ENCODE results near the gene CALR3.
"Not testable (repeated sequence)": the region's sequence is repeated elsewhere in the genome, so short reads cannot be mapped to it uniquely, and the experiment has no call there.

CALR3 gene

GRCh38 chr19:16495982-16496612 lies at the start of gene CALR3, which contains the start of gene C19orf44:
Gene CALR3 (minus strand): TSS chr19:16496167. CDS start chr19:16496129, 38 bp downstream.
Gene C19orf44 (plus strand): TSS chr19:16496394. CDS start chr19:16500793, 4,399 bp downstream.
- intact Hi-C loops (cut with DNase I): loop anchor here (2.0 kb wide), 1 partner anchor 77 kb away; the partner anchor contains the start of gene SLC35E1
- peak; percentile 97 to 100 (median 99) for DNase-seq

GRCh38 chr19:16544473-16545231 lies 48.7 kb upstream of the CALR3 start:
- DNase-seq: no peak

DNA sequence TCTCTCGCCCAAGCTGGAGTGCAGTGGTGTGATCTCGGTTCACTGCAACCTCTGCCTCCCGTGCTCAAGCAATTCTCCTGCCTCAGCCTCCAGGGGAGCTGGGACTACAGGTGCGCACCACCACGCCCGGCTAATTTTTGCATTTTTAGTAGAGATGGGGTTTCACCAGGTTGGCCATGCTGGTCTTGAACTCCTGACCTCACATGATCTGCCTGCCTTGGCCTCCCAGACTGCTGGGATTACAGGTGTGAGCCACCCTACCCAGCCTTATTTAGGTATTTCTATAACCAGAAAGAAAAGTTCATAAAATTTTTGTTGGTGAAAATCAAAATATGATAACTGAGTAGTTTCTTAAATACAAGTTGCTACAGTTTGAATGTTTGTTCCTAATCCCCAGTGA lies 47.8 kb upstream of the CALR3 start:
- intact Hi-C loops (cut with DNase I): loop anchor here (2.0 to 5.0 kb wide), 2 partner anchors 29 to 71 kb away; partner anchors contain the start of genes EPS15L1 and SLC35E1
- not testable (repeated sequence) for DNase-seq

More at GRCh38 chr19:16544473-16545231, 48.7 kb upstream of the CALR3 start:
- intact Hi-C loops (cut with DNase I): loop anchor here (5.0 kb wide), 1 partner anchor 72 kb away; the partner anchor contains the start of gene EPS15L1

GRCh38 chr19:16542910-16543472 lies 47.0 kb upstream of the CALR3 start:
- no peak for DNase-seq
- intact Hi-C loops (cut with DNase I): loop anchor here (2.0 to 5.0 kb wide), 2 partner anchors 30 to 71 kb away; partner anchors contain the start of genes EPS15L1 and SLC35E1

GRCh38 chr19:16542045-16542909 lies 46.3 kb upstream of the CALR3 start, which contains the start of gene CHERP:
Gene CHERP (minus strand): TSS chr19:16542437. CDS start chr19:16542378, 59 bp downstream.
- intact Hi-C loops (cut with DNase I): loop anchor here (2.0 to 5.0 kb wide), 2 partner anchors 31 to 70 kb away; partner anchors contain the start of genes EPS15L1 and SLC35E1
- DNase-seq: peak; percentile 82 to 97 (median 95)

- intact Hi-C loops (cut with DNase I): loop anchor here (2.0 to 5.0 kb wide), 2 partner anchors 31 to 69 kb away; partner anchors contain the start of genes EPS15L1 and SLC35E1
- DNase-seq: peak in 2 of 42 donors; percentile 13 to 17
Measured at GRCh38 chr19:16541526-16542044, 45.6 kb upstream of the CALR3 start.

DNA sequence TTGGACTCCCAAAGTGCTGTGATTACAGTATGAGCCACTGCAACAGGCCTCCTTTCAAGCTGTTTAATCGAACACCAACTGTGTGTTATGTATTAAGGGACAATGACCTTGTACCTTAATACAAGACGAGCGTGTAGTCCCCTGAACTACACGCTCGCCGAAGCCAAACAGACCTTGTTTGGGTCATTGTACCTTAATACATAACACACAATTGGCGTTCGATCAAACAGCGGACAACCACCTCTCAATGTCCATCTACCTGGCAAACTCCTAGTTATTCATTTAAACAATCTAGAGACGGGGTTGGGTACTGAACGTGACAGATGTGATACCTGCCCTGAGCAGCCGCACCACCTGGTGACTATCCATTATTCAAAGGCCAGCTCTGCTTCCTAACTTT lies 45.0 kb upstream of the CALR3 start:
- no peak for DNase-seq

GRCh38 chr19:16537111-16537510 lies 41.1 kb upstream of the CALR3 start:
- DNase-seq: no peak
- intact Hi-C loops (cut with DNase I): no loop called here

More for the DNA sequence above, 45.0 kb upstream of the CALR3 start:
- intact Hi-C loops (cut with DNase I): loop anchor here (5.0 kb wide), 1 partner anchor 69 kb away; the partner anchor contains the start of gene EPS15L1

DNA sequence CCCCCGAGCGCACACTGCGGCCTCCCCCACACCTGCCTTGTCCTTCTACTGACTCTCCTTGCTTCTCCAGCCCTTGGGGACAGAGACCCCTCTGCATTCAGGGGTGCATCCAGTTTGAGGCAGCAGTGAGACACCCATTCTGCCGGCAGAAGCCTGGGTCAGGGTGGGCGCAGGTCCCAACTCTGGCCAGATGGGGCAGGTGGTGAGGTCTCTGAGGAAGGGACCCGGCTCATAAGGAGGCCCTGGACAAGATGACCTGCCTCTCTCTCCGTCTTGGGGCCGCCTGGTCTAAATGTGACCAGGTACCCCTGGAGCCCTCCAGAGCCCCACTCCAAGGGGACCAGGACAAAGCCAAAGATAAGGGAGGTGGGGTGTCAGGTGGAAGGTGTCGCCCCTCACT lies 40.2 kb upstream of the CALR3 start:
- intact Hi-C loops (cut with DNase I): no loop called here
- DNase-seq: no peak

DNA sequence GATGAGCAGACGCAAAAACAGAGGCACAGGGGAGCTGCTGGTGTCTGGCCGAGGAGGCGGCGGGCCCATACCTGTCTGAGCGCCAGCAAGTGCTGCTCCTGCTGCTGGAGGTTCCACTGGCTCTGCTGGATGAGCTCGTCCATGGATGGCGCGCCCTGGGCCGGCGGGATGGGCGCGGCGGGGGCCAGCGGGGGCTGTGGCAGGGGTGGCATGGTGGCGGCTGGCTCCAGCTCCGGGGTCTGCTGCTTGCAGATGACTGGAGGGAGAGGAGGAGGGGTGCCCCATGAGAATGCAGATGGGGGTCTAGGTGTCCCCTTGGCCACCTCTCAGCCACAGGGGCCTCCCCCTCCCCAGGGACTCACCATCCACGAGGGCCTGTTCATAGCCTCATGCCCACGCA lies 39.4 kb upstream of the CALR3 start:
- intact Hi-C loops (cut with DNase I): no loop called here
- no peak for DNase-seq

DNA sequence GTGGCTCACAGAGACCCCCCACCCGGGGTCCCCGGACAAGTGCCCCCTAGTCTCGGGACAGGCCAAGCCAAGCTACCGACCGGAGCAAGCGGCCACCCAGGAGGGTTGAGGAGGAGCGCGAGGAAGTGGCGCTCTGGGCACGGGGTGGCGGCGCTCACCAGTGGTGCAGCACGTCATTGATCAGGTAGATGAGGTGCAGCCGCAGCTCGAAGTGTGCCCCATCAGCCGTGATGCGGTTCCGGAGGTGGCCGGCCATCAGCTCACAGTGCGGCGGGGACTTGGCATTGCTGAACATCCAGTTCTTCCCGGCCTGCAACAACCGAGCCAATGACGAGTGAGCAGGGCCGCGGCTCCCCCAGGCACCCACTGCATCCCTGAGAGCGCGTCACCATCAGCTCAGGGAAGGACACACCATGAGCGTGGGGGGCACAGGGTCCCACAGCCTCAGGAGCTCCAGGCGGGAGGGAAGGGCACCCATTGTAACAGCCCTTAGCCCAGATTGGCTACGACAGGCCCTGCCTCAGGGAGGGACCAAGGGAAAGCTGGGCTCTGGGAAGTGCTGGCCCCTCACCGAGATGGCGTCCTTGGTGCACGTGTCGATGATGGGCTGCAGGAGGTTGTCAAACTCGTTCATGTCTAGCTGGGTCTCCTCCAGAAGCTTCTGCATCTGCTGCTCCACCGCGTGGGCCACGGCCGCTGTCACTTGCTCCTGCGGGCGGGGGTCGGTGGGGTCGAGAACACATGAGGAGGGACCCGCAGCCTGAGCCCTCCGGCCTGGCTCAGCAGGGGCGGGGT lies 36.7 kb upstream of the CALR3 start:
- DNase-seq: no peak
- intact Hi-C loops (cut with DNase I): no loop called here

DNA sequence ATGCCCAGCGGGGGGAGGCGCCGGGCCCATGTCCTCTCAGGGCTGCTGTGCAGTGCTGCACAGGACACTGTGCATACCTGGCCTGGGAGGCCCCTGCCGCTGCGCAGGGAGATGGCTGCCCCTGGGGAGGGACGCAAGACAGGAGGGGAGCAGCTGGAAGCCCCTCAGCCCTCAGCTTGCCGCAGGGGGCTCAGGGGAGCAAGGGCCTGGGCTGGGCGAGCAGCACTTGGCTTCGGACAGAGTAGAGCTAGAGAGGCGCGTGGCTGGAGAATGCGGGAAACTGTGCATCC lies 35.4 kb upstream of the CALR3 start:
- intact Hi-C loops (cut with DNase I): no loop called here
- DNase-seq: no peak

DNA sequence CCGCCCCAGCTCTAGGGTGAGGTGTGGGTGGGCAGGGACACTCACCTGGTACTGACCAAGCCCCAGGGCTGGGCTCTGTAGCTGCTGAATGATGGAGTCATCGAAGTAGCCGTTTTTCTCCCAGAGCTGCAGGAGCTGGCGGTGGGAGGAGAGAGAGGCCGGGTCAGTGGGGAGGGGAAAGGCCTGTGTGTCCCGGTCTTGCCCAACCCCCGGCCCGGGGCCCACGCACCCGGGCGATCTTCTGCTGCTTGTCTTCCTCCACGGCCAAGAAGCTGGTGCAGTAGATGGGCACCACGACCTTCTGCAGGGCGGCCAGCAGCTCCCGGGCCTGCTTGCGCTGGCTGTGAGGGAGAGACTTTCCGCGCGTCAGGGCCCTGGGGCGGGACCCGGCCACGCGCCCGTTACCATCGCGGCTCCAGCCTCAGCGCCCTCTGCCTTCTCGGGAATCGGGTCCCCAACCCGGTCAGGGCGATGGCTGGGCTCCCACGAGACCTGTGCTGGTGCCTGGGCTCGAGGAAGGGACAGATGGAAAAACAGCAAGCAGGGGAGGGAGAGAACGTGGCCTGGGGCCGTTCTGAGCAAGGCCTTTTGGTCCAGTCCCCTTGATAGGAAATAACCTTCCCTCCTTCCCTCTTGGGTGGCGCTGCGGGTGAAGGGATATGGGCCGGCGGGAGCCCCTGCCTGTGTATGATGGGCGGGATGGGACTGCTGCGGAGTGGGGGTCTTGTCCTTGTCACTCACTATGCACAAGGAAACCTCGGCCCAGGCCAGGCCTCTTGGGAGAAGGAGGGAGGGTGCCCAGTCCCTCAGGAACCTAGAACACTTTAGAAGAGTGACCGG lies 34.8 kb upstream of the CALR3 start:
- intact Hi-C loops (cut with DNase I): no loop called here
- no peak for DNase-seq

DNA sequence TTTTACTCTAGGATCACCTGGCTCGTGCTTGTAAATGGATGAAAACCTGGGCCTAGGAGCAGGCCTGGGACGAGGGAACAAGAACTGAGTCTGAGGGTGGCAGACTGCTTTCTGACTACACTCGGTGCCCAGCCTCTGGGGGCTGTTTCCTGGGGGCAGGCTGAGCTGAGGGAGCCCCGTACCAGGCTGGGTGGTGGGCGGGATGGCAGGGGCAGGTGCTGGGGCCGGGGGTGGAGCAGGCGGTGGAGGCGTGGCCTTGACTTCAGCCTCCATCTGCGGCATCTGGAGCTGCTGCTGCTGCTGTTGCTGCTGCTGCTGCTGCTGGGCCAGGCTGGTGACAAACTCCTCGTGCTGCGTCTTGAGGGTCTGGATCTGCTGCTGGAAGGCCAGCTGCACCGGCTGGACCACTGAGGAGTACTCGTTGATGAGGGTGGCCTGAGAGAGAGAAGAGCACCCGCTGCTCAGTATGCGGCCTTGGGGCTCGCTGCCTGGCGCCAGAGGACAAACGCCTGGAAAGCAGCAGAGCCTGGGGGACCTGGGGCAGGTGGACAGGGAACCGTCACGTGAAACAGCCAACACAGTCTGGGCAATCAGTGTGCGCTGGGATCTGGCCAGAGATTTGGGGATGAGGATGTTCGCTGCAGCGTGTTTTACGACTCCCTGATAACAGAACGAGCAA lies 33.6 kb upstream of the CALR3 start:
- DNase-seq: no peak
- intact Hi-C loops (cut with DNase I): no loop called here

- intact Hi-C loops (cut with DNase I): no loop called here
- no peak for DNase-seq
Measured at GRCh38 chr19:16527971-16528521, 32.1 kb upstream of the CALR3 start.
